ENCODE results near the gene ADAM10.
A peak's percentile ranks its signal among the peaks of the same experiment; 100 is the strongest.
"Not testable (repeated sequence)": the region's sequence is repeated elsewhere in the genome, so short reads cannot be mapped to it uniquely, and the experiment has no call there.

The ADAM10 gene

GRCh38 chr15:58616171-58616570, 133.3 kb downstream of the ADAM10 start:
- Mint-ChIP-seq H3K4me1 (ENCODE audit: low read depth) (peaks cover 31% of the 10 kb centered on the region), H3K27ac (no peak overlapping the region), H3K36me3 (ENCODE audit: low read depth) (peaks cover 78% of the 10 kb centered on the region), H3K4me3 (no peak overlapping the region), H3K27me3 (no peaks in the 10 kb centered on the region), H3K9me3 (peaks cover 34% of the 10 kb centered on the region)
- intact Hi-C loops (cut with micrococcal nuclease) = no loop called here

GRCh38 chr15:58611731-58612676, 137.5 kb downstream of the ADAM10 start:
- H3K4me3 Mint-ChIP-seq = no peak overlapping the region
- H3K4me1 Mint-ChIP-seq (ENCODE audit: low read depth) = peaks cover 13% of the 10 kb centered on the region
- H3K27ac Mint-ChIP-seq = peak overlapping the region; percentile 30
- H3K9me3 Mint-ChIP-seq = peaks cover 34% of the 10 kb centered on the region
- no peaks in the 10 kb centered on the region for H3K27me3 Mint-ChIP-seq
- peaks cover 70% of the 10 kb centered on the region for H3K36me3 Mint-ChIP-seq (ENCODE audit: low read depth)
- intact Hi-C loops (cut with micrococcal nuclease) = no loop called here

- peaks cover 9% of the 10 kb centered on the region for H3K4me1 Mint-ChIP-seq (ENCODE audit: low read depth)
- peaks cover 55% of the 10 kb centered on the region for H3K36me3 Mint-ChIP-seq (ENCODE audit: low read depth)
- H3K9me3 Mint-ChIP-seq = peaks cover 1% of the 10 kb centered on the region
- H3K4me3 Mint-ChIP-seq = no peak overlapping the region
- intact Hi-C loops (cut with micrococcal nuclease) = no loop called here
- H3K27ac Mint-ChIP-seq = no peak overlapping the region
- no peaks in the 10 kb centered on the region for H3K27me3 Mint-ChIP-seq
Measured at GRCh38 chr15:58608711-58609110, 140.8 kb downstream of the ADAM10 start.

- Mint-ChIP-seq H3K4me1 (ENCODE audit: low read depth) (peaks cover 6% of the 10 kb centered on the region), H3K36me3 (ENCODE audit: low read depth) (peaks cover 55% of the 10 kb centered on the region), H3K4me3 (no peak overlapping the region), H3K27ac (no peak overlapping the region), H3K9me3 (no peaks in the 10 kb centered on the region), H3K27me3 (no peaks in the 10 kb centered on the region)
- intact Hi-C loops (cut with micrococcal nuclease) = no loop called here
Measured at GRCh38 chr15:58608129-58608590, 141.3 kb downstream of the ADAM10 start.

GRCh38 chr15:58606577-58607080, 142.9 kb downstream of the ADAM10 start:
- no peaks in the 10 kb centered on the region for H3K9me3 Mint-ChIP-seq
- intact Hi-C loops (cut with micrococcal nuclease) = no loop called here
- H3K4me3 Mint-ChIP-seq = no peak overlapping the region
- no peaks in the 10 kb centered on the region for H3K27me3 Mint-ChIP-seq
- no peak overlapping the region for H3K27ac Mint-ChIP-seq
- H3K4me1 Mint-ChIP-seq (ENCODE audit: low read depth) = no peaks in the 10 kb centered on the region
- peaks cover 59% of the 10 kb centered on the region for H3K36me3 Mint-ChIP-seq (ENCODE audit: low read depth)

GRCh38 chr15:58605931-58606530, 143.5 kb downstream of the ADAM10 start:
- intact Hi-C loops (cut with micrococcal nuclease) = no loop called here
- peaks cover 63% of the 10 kb centered on the region for H3K36me3 Mint-ChIP-seq (ENCODE audit: low read depth)
- H3K4me3 Mint-ChIP-seq = no peak overlapping the region
- H3K9me3 Mint-ChIP-seq = no peaks in the 10 kb centered on the region
- H3K4me1 Mint-ChIP-seq (ENCODE audit: low read depth) = no peaks in the 10 kb centered on the region
- H3K27me3 Mint-ChIP-seq = no peaks in the 10 kb centered on the region
- no peak overlapping the region for H3K27ac Mint-ChIP-seq

- no peaks in the 10 kb centered on the region for H3K4me1 Mint-ChIP-seq (ENCODE audit: low read depth)
- H3K4me3 Mint-ChIP-seq = no peak overlapping the region
- intact Hi-C loops (cut with micrococcal nuclease) = no loop called here
- H3K36me3 Mint-ChIP-seq (ENCODE audit: low read depth) = peaks cover 50% of the 10 kb centered on the region
- H3K27ac Mint-ChIP-seq = no peak overlapping the region
- H3K27me3 Mint-ChIP-seq = no peaks in the 10 kb centered on the region
- no peaks in the 10 kb centered on the region for H3K9me3 Mint-ChIP-seq
Measured at GRCh38 chr15:58604455-58604923, 145.0 kb downstream of the ADAM10 start.

GRCh38 chr15:58603927-58604326, 145.6 kb downstream of the ADAM10 start:
- intact Hi-C loops (cut with micrococcal nuclease); H3K27ac Mint-ChIP-seq; H3K9me3 Mint-ChIP-seq; H3K27me3 Mint-ChIP-seq; H3K4me3 Mint-ChIP-seq; H3K4me1 Mint-ChIP-seq (ENCODE audit: low read depth): not testable (repeated sequence)
- H3K36me3 Mint-ChIP-seq (ENCODE audit: low read depth) = peaks cover 50% of the 10 kb centered on the region

- Mint-ChIP-seq H3K4me3 (no peak overlapping the region), H3K36me3 (ENCODE audit: low read depth) (peaks cover 53% of the 10 kb centered on the region), H3K9me3 (no peaks in the 10 kb centered on the region), H3K27me3 (no peaks in the 10 kb centered on the region), H3K4me1 (ENCODE audit: low read depth) (peaks cover 5% of the 10 kb centered on the region), H3K27ac (no peak overlapping the region)
- intact Hi-C loops (cut with micrococcal nuclease) = no loop called here
Measured at GRCh38 chr15:58602823-58603222, 146.7 kb downstream of the ADAM10 start.

- H3K36me3 Mint-ChIP-seq (ENCODE audit: low read depth) = peaks cover 54% of the 10 kb centered on the region
- no peak overlapping the region for H3K4me3 Mint-ChIP-seq
- H3K4me1 Mint-ChIP-seq (ENCODE audit: low read depth) = peaks cover 5% of the 10 kb centered on the region
- H3K27ac Mint-ChIP-seq = peak overlapping the region; percentile 12
- no peaks in the 10 kb centered on the region for H3K27me3 Mint-ChIP-seq
- intact Hi-C loops (cut with micrococcal nuclease) = no loop called here
- no peaks in the 10 kb centered on the region for H3K9me3 Mint-ChIP-seq
Measured at GRCh38 chr15:58598829-58599210, 150.7 kb downstream of the ADAM10 start.

GRCh38 chr15:58597943-58598828, 151.3 kb downstream of the ADAM10 start:
- peaks cover 52% of the 10 kb centered on the region for H3K36me3 Mint-ChIP-seq (ENCODE audit: low read depth)
- H3K4me1 Mint-ChIP-seq (ENCODE audit: low read depth) = peaks cover 5% of the 10 kb centered on the region
- peak overlapping the region; percentile 12 for H3K27ac Mint-ChIP-seq
- no peaks in the 10 kb centered on the region for H3K9me3 Mint-ChIP-seq
- no peaks in the 10 kb centered on the region for H3K27me3 Mint-ChIP-seq
- intact Hi-C loops (cut with micrococcal nuclease) = no loop called here
- no peak overlapping the region for H3K4me3 Mint-ChIP-seq

GRCh38 chr15:58595516-58596263, 153.8 kb downstream of the ADAM10 start:
- intact Hi-C loops (cut with micrococcal nuclease) = no loop called here
- Mint-ChIP-seq H3K27me3 (no peaks in the 10 kb centered on the region), H3K9me3 (no peaks in the 10 kb centered on the region), H3K4me3 (no peak overlapping the region), H3K4me1 (ENCODE audit: low read depth) (peaks cover 5% of the 10 kb centered on the region), H3K27ac (no peak overlapping the region), H3K36me3 (ENCODE audit: low read depth) (peaks cover 40% of the 10 kb centered on the region)

GRCh38 chr15:58594898-58595297, 154.6 kb downstream of the ADAM10 start:
- Mint-ChIP-seq H3K36me3 (ENCODE audit: low read depth) (peaks cover 44% of the 10 kb centered on the region), H3K4me1 (ENCODE audit: low read depth) (peaks cover 5% of the 10 kb centered on the region), H3K27me3 (no peaks in the 10 kb centered on the region), H3K27ac (no peak overlapping the region), H3K9me3 (no peaks in the 10 kb centered on the region), H3K4me3 (no peak overlapping the region)
- intact Hi-C loops (cut with micrococcal nuclease) = no loop called here

Measured in dendritic cell treated with granulocyte-macrophage colony-stimulating factor and Interleukin-4, amounts not matched to agents 40 ng/mL and 50 ng/mL, for 4 days (primary cell).